Stimulated activated CD4-positive, alpha-beta T cell treated with anti-CD3 and anti-CD28 coated beads, TNF-alpha, amount 100 ng/mL, for 1 hour (primary cell): Measurements from ENCODE around the gene PEX26.
"Not testable (repeated sequence)": the region's sequence is repeated elsewhere in the genome, so short reads cannot be mapped to it uniquely, and the experiment has no call there.

Experiments used
- DNase-seq, 3 donors: peaks; one replicate each; pipeline ENCODE4 v3.0.0-alpha.2; 2020; ENCODE audit warnings: low read depth in 3 of 3, low spot score in 1 of 3

The PEX26 gene

GRCh38 chr22:18056807-18057474 is 20.8 kb upstream of the PEX26 start:
- no peak for DNase-seq

DNA sequence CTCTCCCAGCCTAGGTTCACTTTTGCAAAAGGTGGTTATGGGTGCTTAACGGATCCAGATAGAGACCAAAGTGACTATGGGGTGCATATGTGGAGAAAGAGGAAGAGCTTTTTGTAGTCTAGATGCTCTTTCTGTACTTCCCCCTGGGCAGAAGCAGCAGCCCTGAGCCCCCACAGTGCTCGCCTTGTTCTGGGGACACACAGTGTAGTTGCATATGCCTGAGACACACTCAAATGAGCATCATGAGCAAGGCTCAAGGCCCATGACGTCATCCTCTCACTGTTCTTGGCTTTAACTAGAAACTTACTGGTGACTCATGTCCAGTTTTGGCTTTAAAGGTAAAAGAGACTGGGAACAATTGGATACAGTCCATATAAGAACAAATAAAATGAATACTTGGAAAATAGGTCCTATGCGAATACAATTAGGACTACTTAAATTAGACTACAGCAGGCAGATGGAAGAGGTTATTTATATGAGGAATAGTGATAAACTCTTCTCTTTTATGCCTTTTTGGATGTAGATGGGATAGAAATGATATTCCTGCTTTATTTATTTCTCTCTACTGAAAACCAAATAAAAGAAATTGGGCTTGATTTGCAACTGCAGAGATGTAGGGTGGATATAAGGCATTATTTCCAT is 20.1 kb upstream of the PEX26 start:
- DNase-seq: no peak

GRCh38 chr22:18058371-18059093 is 19.3 kb upstream of the PEX26 start:
- no peak for DNase-seq

- no peak for DNase-seq
Measured at GRCh38 chr22:18059094-18059417, 18.7 kb upstream of the PEX26 start.

DNA sequence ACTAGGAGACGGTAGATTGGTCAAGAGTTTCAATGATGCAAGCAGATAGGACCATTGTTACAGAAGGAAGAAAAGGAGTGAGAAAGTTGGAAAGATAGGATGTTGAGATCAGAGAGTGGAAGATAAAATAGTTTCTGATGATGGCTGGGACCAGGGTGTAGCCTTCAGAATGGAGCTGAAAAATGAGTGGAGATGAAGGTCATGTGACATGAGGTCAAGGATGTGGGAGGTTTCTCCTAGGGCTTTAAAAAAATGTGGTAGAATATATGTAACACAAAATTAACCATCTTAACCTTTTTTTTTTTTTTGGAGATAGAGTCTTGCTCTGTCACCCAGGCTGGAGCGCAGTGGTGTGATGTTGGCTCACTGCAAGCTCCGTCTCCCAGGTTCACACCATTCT is 18.3 kb upstream of the PEX26 start:
- DNase-seq: no peak

DNA sequence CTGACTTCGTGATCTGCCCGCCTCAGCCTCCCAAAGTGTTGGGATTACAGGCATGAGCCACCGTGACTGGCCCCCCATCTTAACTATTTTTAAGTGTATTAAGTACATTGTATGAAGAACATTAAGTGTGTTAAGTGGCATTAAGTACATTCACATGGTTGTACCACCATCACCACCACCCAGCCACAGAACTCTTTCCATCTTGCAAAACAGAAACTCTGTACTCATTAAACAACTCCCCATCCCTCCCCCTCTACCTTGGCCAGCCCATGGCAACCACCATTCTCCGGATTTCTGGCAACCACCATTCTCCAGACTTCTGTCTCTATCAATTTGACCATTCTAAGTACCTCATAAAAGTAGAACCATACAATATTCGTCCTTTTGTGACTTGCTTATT is 17.8 kb upstream of the PEX26 start:
- no peak for DNase-seq

DNA sequence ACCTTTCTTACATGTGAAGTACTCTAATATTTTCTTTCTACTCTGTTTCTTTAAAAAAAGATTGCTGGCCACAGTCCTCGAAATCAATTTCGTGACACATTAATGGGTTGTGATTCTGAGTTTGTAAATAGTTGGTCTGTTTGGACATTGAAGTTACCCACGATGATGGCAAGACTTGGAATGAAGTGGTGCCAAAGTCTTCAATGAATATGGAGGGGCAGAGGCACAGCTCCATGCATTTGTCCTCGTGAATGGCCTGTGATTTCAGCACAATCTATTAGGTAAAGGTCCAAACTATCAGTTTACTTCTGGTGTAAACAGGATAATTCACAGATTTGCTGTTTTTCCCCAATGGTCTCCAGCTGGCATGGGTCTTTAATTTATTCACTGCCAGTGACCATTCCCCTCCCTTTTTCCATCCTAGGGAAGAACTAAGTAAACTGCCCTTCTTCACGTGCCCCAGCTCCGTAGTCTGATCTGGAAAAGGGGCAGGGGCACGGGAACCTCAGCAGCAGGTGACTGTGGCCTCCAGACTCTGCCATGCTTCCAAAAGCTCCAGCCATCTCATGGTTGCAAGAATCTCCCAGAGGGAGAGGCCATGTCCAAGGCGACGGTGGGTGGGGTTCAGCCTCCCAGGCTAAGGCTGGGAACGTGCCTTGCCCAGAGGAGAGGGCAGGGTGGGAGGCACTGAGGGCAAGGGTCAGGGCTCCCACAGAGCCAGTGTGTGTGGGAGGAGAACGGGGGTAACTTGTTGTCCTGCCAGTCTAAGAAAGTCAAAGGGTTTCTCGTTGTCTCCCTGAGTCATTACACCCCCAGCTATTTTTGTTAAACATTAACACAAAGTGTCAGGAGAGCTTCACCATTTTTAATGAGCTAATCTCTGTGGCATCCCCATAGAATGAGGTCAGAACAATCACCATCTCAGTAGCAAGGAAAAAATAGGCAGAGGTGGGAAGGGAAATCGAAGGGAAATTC is 16.9 kb upstream of the PEX26 start:
- DNase-seq: no peak

GRCh38 chr22:18062421-18062820 is 15.4 kb upstream of the PEX26 start:
- no peak for DNase-seq

DNA sequence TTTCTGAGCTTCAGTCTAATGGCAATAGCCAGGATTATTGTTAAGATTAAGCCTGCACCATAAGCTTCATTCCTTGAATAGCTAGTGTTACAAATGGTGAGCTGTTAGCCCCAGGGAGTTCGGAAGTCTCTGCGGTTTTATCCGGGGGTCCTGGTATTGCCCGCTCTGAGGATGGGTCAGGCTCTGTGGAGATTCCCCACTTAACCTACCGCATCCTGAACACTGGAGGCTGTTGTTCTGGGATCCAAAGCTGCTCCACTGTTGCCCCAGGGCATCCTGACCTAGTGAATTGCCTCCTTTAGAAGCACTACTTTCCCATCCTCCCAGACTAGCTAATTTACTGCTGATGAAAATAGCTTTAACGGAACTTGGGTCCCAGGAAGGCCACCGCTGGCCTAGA is 14.5 kb upstream of the PEX26 start:
- DNase-seq: no peak

GRCh38 chr22:18063715-18064114 is 14.1 kb upstream of the PEX26 start:
- not testable (repeated sequence) for DNase-seq

DNA sequence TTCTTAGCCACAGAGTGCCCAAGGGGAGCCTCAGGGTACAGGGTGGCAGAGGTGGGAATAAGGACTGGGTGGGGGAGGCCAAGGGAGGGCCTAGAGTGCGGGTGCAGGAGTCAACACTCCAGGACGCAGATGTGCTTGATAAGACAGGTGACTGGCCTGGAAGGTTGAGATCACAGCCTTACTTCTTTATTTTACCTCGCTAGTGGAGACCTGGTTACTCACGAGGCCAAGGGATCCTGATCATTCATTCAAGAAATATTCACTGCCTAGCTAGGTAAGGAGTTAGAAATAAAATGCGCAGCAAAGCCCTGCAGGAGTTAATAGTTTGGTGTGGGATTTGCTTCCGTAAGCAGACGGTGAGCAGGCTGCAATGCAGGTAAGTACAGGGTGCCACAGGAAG is 13.2 kb upstream of the PEX26 start:
- no peak for DNase-seq

DNA sequence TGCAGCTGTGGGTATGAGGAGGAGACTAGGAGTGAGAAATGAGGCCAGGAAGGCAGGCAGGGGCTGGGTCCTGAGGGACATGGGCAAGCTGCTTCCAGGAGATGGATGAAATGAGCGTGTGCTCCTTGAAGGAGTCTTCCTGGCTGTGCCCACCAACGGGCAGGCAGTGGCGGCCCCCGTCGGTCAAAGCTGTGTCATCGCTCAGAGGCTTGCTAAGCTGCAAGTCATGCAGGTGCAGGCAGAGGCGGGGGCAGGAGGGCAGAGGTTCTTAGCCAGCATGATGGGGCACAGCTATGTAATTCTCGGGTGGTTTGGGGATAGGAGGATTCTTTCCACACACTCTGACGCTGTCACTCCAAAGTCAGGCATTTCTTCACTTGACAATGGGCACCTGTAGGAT is 12.5 kb upstream of the PEX26 start:
- no peak for DNase-seq

DNA sequence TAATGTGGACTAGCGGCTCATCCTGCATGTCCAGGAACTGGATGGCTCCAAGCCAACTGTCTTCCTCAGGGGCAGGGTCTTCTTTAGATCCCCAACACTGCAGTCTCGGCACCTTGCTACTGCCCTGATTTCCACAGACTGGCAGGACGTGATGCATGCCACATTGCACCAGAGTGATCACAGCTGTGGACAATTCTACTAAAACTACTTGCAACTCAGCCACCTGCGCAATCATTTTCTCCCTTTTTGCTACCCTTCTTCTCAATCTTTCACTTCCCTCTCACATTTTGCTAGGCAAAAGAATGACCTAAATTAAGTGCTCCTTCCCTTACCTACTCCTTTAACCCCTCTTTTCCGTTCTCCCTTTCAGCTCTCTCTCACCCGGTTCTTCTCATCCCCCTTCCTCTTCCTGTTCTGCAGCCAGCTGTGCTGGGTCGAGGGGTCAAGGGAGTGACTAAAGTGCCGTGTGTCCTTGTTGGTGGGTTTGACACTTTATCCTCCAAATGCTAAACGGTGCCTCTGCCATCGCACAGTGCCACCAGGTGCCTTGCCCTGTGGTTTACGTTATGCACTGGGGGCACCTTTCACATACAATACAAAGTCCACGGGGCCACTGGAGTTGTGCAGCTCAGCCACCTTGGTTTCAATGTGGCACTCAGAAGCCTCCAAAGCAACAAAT is 11.5 kb upstream of the PEX26 start:
- DNase-seq: no peak

GRCh38 chr22:18067121-18067520 is 10.7 kb upstream of the PEX26 start:
- DNase-seq: no peak

GRCh38 chr22:18067548-18068341 is 10.0 kb upstream of the PEX26 start:
- DNase-seq: no peak

GRCh38 chr22:18068381-18068988 is 9.3 kb upstream of the PEX26 start:
- DNase-seq: no peak

DNA sequence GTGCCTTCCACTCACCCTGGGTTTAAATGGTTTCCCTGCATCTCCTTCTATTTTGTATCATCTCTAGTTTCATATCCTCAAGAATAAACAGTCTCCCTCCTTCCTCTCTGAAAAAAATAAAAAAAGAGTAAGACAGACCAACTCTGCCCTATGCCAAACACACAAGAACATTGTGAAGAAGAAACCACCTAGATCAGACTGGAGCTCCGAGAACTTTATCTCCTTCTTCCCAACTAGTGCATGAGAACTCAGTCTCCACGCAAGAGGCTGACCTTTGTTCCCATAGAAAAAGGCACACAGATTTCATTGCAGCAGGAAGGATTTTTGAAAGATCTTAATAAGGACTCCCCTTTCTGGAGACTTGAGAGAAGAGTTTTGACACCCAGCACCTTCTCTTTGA is 8.7 kb upstream of the PEX26 start:
- DNase-seq: no peak

DNA sequence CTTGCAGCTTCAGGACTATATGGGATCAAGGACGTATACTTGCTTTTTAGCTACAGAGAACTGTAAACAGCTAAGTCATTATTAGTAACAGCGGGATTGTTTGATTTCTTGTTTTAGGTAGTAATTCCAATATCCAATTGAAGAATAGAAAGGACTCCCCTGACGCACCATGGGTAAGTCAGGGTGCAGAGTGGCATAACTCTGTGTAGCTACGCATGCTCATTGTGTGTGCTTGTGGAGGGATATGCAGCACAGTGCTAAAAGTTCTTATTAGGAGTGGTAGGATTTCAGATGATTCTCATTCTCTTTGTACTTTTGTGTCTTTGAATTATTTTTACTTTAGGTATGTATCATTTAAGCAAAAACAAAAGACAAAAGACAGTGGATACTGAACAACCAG is 7.7 kb upstream of the PEX26 start:
- DNase-seq: no peak

DNA sequence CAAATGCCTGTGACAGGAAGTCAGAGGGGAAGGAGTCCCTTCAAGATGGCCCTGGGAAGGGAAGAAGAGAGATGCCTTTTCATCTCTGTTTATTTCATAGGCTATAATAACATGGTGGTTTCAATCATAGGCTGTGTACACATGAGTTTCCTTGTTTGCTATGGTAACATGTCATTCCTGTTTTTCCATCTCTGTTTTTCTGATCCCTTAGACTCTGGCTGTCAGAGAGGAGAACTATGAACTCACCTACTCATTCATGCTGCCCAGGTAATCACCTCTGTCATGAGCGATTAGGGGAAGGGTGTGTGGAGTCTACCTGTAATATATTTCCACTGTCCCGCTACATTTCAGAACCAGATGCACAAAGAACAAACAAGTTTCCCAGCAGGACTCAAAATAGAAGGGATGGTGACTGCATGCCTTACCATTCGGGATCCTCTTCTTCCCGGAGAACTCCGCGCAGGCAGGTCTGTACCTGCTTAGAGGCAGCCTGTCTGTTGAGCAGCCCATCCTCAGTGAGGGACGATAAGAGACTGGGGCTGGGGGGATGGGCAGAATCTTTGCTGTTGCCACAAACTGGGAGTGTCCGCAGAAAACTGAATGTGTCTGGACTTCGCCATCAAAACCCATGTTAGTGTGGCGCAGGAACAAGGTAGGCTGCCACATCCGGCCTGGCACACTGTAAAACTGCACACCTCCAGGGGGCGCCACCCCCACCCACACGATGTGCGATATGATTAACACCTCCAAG is 7.1 kb upstream of the PEX26 start:
- DNase-seq: no peak
